ENCODE results near the gene OR5H14.

DNA sequence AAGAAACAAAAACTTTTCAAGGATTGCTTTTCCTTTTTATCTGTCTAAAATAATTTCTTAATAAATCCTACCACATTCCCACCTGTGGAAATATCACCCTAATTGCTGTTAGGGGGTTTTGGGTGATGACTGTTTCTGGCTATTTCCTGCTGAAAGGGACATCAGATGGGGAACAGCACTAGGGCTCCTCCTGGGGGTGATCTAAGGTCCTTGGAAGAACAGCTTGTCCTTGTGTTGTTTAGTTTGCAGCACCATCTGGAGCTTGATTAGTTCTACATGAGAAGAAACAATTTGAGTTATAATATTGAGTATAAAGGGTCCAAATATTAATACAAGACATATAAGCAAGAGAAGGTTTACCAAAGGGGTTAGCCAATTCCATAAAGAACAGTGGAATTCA lies 37.9 kb downstream of the OR5H14 start:
- TF ChIP-seq, protein P1, sequence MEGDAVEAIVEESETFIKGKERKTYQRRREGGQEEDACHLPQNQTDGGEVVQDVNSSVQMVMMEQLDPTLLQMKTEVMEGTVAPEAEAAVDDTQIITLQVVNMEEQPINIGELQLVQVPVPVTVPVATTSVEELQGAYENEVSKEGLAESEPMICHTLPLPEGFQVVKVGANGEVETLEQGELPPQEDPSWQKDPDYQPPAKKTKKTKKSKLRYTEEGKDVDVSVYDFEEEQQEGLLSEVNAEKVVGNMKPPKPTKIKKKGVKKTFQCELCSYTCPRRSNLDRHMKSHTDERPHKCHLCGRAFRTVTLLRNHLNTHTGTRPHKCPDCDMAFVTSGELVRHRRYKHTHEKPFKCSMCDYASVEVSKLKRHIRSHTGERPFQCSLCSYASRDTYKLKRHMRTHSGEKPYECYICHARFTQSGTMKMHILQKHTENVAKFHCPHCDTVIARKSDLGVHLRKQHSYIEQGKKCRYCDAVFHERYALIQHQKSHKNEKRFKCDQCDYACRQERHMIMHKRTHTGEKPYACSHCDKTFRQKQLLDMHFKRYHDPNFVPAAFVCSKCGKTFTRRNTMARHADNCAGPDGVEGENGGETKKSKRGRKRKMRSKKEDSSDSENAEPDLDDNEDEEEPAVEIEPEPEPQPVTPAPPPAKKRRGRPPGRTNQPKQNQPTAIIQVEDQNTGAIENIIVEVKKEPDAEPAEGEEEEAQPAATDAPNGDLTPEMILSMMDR (IDR thresholded peaks at IDR 0.05), result no peak
- TF ChIP-seq EP300 (IDR thresholded peaks at IDR 0.05), result no peak
